ENCODE measurements around the gene MSANTD4. TPM values are rescaled to one million over a fixed set of nuclear protein-coding genes. Genes with fewer than 3 reads are reported as not detected.
"Not testable (repeated sequence)": the region's sequence is repeated elsewhere in the genome, so short reads cannot be mapped to it uniquely, and the experiment has no call there.

Gene MSANTD4
- total RNA-seq, 2 donors from 2014 or later: 6.0 to 6.4 TPM

- H3K4me3 Mint-ChIP-seq: no peak overlapping the region
- ATAC-seq: no peak
- H3K4me1 Mint-ChIP-seq: no peaks in the 10 kb centered on the region
- H3K36me3 Mint-ChIP-seq (ENCODE audit: low read depth): no peaks in the 10 kb centered on the region
- H3K27ac Mint-ChIP-seq: no peak overlapping the region
- H3K27me3 Mint-ChIP-seq: peaks cover 44% of the 10 kb centered on the region
- no peaks in the 10 kb centered on the region for H3K9me3 ChIP-seq (ENCODE audit: control insufficient read depth, low read length, poor library complexity, severe bottlenecking)
- DNase-seq: no peak
Observed at GRCh38 chr11:106031936-106032335, 9.9 kb upstream of the MSANTD4 start.

- no peaks in the 10 kb centered on the region for H3K9me3 ChIP-seq (ENCODE audit: control insufficient read depth, low read length, poor library complexity, severe bottlenecking)
- Mint-ChIP-seq H3K4me1 (no peaks in the 10 kb centered on the region), H3K27ac (no peak overlapping the region), H3K27me3 (peaks cover 50% of the 10 kb centered on the region), H3K4me3 (no peak overlapping the region), H3K36me3 (ENCODE audit: low read depth) (no peaks in the 10 kb centered on the region)
- ATAC-seq (no peak), DNase-seq (no peak)
Observed at GRCh38 chr11:106031202-106031810, 9.3 kb upstream of the MSANTD4 start.

- DNase-seq: no peak
- H3K27me3 Mint-ChIP-seq: peaks cover 47% of the 10 kb centered on the region
Observed at GRCh38 chr11:106030609-106031008, 8.6 kb upstream of the MSANTD4 start.

DNA sequence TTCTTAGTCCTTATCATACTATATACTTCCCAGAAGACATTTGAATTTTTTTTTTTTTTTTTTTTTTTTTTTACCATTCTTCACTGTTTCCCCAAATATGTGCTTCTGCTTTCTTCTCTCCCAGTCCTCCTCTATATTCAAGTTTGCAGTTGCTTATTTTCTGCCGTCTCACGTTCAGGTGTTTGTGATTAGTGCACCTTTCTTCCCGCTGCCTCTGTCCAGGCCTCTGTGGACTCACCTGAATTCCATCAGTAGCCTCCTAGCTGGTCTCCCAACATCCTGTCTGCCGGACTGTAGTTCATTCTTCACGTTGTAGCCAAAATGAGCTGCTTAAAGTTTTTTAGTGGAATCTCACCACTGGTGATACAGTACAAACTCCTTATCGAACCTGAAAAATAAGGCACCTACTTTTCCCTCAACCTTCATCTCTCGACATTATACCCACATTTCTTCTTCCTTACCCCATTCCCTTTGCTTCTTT, 795 bp upstream of the MSANTD4 start:
- peaks cover 14% of the 10 kb centered on the region for H3K27me3 Mint-ChIP-seq
- ATAC-seq (no peak), DNase-seq (no peak)
- peaks cover 6% of the 10 kb centered on the region for H3K36me3 Mint-ChIP-seq (ENCODE audit: low read depth)
- H3K9me3 ChIP-seq (ENCODE audit: control insufficient read depth, low read length, poor library complexity, severe bottlenecking): no peaks in the 10 kb centered on the region
- peak overlapping the region; percentile 87 for H3K27ac Mint-ChIP-seq
- peak overlapping the region; percentile 98 for H3K4me3 Mint-ChIP-seq
- peaks cover 25% of the 10 kb centered on the region for H3K4me1 Mint-ChIP-seq

More at GRCh38 chr11:106030609-106031008, 8.6 kb upstream of the MSANTD4 start:
- ATAC-seq: no peak
- Mint-ChIP-seq H3K4me1 (no peaks in the 10 kb centered on the region), H3K4me3 (no peak overlapping the region), H3K27ac (no peak overlapping the region), H3K36me3 (ENCODE audit: low read depth) (no peaks in the 10 kb centered on the region)
- H3K9me3 ChIP-seq (ENCODE audit: control insufficient read depth, low read length, poor library complexity, severe bottlenecking): no peaks in the 10 kb centered on the region

- H3K4me1 Mint-ChIP-seq: peaks cover 29% of the 10 kb centered on the region
- no peaks in the 10 kb centered on the region for H3K9me3 ChIP-seq (ENCODE audit: control insufficient read depth, low read length, poor library complexity, severe bottlenecking)
- H3K4me3 Mint-ChIP-seq: peak overlapping the region; percentile 98
- H3K27me3 Mint-ChIP-seq: peaks cover 8% of the 10 kb centered on the region
- ATAC-seq (no peak), DNase-seq (no peak)
- peak overlapping the region; percentile 87 for H3K27ac Mint-ChIP-seq
- H3K36me3 Mint-ChIP-seq (ENCODE audit: low read depth): peaks cover 6% of the 10 kb centered on the region
Observed at GRCh38 chr11:106021181-106021966, 666 bp downstream of the MSANTD4 start.

- H3K4me3 Mint-ChIP-seq: no peak overlapping the region
- no peaks in the 10 kb centered on the region for H3K9me3 ChIP-seq (ENCODE audit: control insufficient read depth, low read length, poor library complexity, severe bottlenecking)
- DNase-seq (no peak), ATAC-seq (no peak)
- H3K27ac Mint-ChIP-seq: no peak overlapping the region
- peaks cover 35% of the 10 kb centered on the region for H3K4me1 Mint-ChIP-seq
- H3K27me3 Mint-ChIP-seq: no peaks in the 10 kb centered on the region
- peaks cover 4% of the 10 kb centered on the region for H3K36me3 Mint-ChIP-seq (ENCODE audit: low read depth)
Observed at GRCh38 chr11:106017093-106017492, 4.9 kb downstream of the MSANTD4 start.

DNA sequence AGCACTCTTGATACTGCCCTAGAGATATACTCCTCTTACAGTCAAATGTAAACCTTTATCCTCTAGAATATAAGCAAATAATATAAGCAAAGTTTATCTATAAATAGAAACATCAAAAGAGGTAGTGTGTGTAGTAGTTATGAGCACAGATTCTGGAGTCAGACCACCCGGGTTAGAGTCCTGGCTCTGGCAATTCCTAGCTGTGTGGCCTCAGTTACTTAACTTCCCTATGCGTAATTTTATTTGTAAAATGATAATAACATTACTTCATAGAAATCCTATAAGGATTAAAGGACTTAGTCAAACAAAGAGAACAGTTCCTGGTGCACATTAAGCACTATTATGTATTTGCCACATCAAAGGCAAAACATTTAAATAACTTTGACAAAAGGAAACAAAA, 7.0 kb downstream of the MSANTD4 start:
- peaks cover 31% of the 10 kb centered on the region for H3K4me1 Mint-ChIP-seq

DNA sequence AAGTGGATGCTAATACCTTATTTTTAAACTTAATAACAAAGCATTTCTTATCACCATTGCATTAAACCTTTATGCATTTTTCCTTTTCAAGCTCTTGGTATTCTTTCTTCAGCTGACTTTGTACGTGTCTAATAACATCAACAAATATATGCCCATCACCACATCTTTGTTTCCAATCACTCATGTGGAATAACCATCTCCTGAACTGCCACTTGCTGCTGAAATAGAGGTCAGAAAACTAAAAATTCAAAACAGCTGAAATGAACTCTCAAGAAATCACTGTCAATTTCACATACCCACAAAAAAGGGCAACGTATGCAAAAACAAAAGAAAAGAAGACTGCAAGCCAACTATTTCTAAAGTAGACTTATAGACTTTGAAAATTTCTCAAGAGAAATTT, 7.4 kb downstream of the MSANTD4 start:
- ATAC-seq: no peak
- Mint-ChIP-seq H3K27ac (no peak overlapping the region), H3K36me3 (ENCODE audit: low read depth) (peaks cover 11% of the 10 kb centered on the region), H3K4me1 (peaks cover 29% of the 10 kb centered on the region), H3K27me3 (no peaks in the 10 kb centered on the region), H3K4me3 (no peak overlapping the region)
- no peak for DNase-seq
- no peaks in the 10 kb centered on the region for H3K9me3 ChIP-seq (ENCODE audit: control insufficient read depth, low read length, poor library complexity, severe bottlenecking)

More for the DNA sequence above, 7.0 kb downstream of the MSANTD4 start:
- no peaks in the 10 kb centered on the region for H3K27me3 Mint-ChIP-seq
- no peak overlapping the region for H3K27ac Mint-ChIP-seq
- no peak overlapping the region for H3K4me3 Mint-ChIP-seq
- no peaks in the 10 kb centered on the region for H3K9me3 ChIP-seq (ENCODE audit: control insufficient read depth, low read length, poor library complexity, severe bottlenecking)
- ATAC-seq (no peak), DNase-seq (no peak)
- peaks cover 8% of the 10 kb centered on the region for H3K36me3 Mint-ChIP-seq (ENCODE audit: low read depth)

GRCh38 chr11:106014035-106014434, 8.0 kb downstream of the MSANTD4 start:
- no peak overlapping the region for H3K27ac Mint-ChIP-seq
- no peaks in the 10 kb centered on the region for H3K9me3 ChIP-seq (ENCODE audit: control insufficient read depth, low read length, poor library complexity, severe bottlenecking)
- peaks cover 16% of the 10 kb centered on the region for H3K36me3 Mint-ChIP-seq (ENCODE audit: low read depth)
- H3K27me3 Mint-ChIP-seq: no peaks in the 10 kb centered on the region
- no peak for ATAC-seq
- H3K4me3 Mint-ChIP-seq: no peak overlapping the region
- DNase-seq: no peak
- peaks cover 25% of the 10 kb centered on the region for H3K4me1 Mint-ChIP-seq

GRCh38 chr11:106012744-106013143, 9.3 kb downstream of the MSANTD4 start:
- ATAC-seq: no peak
- no peak for DNase-seq
- peaks cover 14% of the 10 kb centered on the region for H3K36me3 Mint-ChIP-seq (ENCODE audit: low read depth)
- no peaks in the 10 kb centered on the region for H3K9me3 ChIP-seq (ENCODE audit: control insufficient read depth, low read length, poor library complexity, severe bottlenecking)
- no peaks in the 10 kb centered on the region for H3K27me3 Mint-ChIP-seq
- no peak overlapping the region for H3K4me3 Mint-ChIP-seq
- peaks cover 17% of the 10 kb centered on the region for H3K4me1 Mint-ChIP-seq
- no peak overlapping the region for H3K27ac Mint-ChIP-seq

GRCh38 chr11:106011481-106011880, 10.6 kb downstream of the MSANTD4 start:
- H3K27me3 Mint-ChIP-seq: no peaks in the 10 kb centered on the region
- no peak overlapping the region for H3K4me3 Mint-ChIP-seq
- DNase-seq (no peak), ATAC-seq (no peak)
- peaks cover 14% of the 10 kb centered on the region for H3K36me3 Mint-ChIP-seq (ENCODE audit: low read depth)
- H3K27ac Mint-ChIP-seq: no peak overlapping the region
- peaks cover 15% of the 10 kb centered on the region for H3K4me1 Mint-ChIP-seq
- H3K9me3 ChIP-seq (ENCODE audit: control insufficient read depth, low read length, poor library complexity, severe bottlenecking): no peaks in the 10 kb centered on the region

GRCh38 chr11:106003094-106003493, 18.9 kb downstream of the MSANTD4 start:
- not testable (repeated sequence) for DNase-seq; H3K27me3 Mint-ChIP-seq; H3K36me3 Mint-ChIP-seq (ENCODE audit: low read depth); H3K27ac Mint-ChIP-seq; H3K4me3 Mint-ChIP-seq; H3K9me3 ChIP-seq (ENCODE audit: control insufficient read depth, low read length, poor library complexity, severe bottlenecking); ATAC-seq; H3K4me1 Mint-ChIP-seq

DNA sequence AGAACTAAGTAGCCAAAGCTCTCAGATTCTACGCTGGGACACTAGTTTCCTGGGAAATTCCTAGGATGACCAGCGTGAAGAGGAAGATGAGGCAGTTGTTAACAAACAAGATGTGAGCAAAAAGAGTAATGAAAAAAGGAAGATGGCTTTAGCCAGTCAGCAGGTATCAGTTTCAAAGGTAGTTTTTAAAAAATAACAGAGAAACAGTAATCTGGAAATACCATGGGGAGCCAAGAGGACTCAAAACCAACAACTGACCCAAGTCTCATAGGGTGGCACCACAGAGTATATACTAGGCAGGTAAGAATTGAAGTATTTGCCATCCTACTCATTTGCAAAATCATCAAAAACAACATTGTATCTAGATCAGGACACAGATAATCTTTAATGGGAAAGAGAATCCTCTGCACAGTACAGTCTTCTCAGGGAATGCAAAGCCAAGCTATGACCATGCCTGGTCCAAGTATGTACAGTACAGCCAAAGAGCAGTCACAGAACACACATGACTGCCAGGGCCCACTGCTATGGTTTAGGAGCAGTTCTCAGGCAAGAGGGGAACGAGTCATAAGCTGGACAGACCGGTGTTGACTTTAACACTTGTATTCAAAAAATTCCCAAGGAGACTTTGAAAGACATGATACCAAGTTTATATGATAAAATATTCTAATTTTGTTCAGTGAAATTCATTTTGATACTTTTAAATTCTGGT, 20.6 kb downstream of the MSANTD4 start:
- Mint-ChIP-seq H3K36me3 (ENCODE audit: low read depth) (peaks cover 11% of the 10 kb centered on the region), H3K4me3 (no peak overlapping the region), H3K4me1 (peaks cover 3% of the 10 kb centered on the region), H3K27me3 (no peaks in the 10 kb centered on the region), H3K27ac (no peak overlapping the region)
- H3K9me3 ChIP-seq (ENCODE audit: control insufficient read depth, low read length, poor library complexity, severe bottlenecking): peaks cover 3% of the 10 kb centered on the region
- DNase-seq (no peak), ATAC-seq (no peak)

All from T-helper 17 cell (primary cell).